Sigmoid colon (tissue), 4 donors: ENCODE measurements around the gene ENDOV.

Experiments used
- CTCF ChIP-seq, 4 experiments: fragments of 450-650 bp in 3 of 4; fragments of 200-600 bp in 1 of 4; IDR thresholded peaks; one replicate each; pipeline ENCODE4 v1.5.1; 2016 to 2019; ENCODE audit warnings: antibody characterized with exemption in 4 of 4, mild to moderate bottlenecking in 3 of 4, moderate library complexity in 2 of 4
- POLR2A ChIP-seq, 2 donors: fragments of 450-650 bp; IDR thresholded peaks; one replicate each; pipeline ENCODE4 v1.6.1; 2016; ENCODE audit warnings: antibody characterized with exemption in 2 of 2, mild to moderate bottlenecking in 2 of 2, moderate library complexity in 2 of 2
- POLR2AphosphoS5 ChIP-seq, 4 donors: sonication (generic); formaldehyde crosslinking; IDR thresholded peaks; one replicate each; pipeline ENCODE4 v1.6.1; 2017; ENCODE audit warnings: antibody characterized with exemption in 4 of 4

GRCh38 chr17:80477647-80478478, 62.9 kb downstream of the ENDOV start:
- no peak for TF ChIP-seq POLR2AphosphoS5 (IDR thresholded peaks at IDR 0.05)
- TF ChIP-seq CTCF (IDR thresholded peaks at IDR 0.05): peak in 3 of 4 experiments; percentile 30 to 55 (median 40)
- TF ChIP-seq POLR2A (IDR thresholded peaks at IDR 0.05): no peak
